Endothelial cell (in vitro differentiated cells): ENCODE data around the gene MKRN2. TPM values are rescaled to one million over a fixed set of nuclear protein-coding genes. Genes with fewer than 3 reads are reported as not detected.

Experiments
- DNase-seq: peaks from one replicate; pipeline ENCODE4 v3.0.0; 2021; ENCODE audit warnings: low spot score
- H3K27ac Mint-ChIP-seq: one replicate; pipeline ENCODE4 v1.8.0; 2021; ENCODE audit warnings: mixed read lengths, inconsistent platforms; ENCODE audit not compliant: unreplicated experiment
- H3K27me3 Mint-ChIP-seq: one replicate; pipeline ENCODE4 v1.8.0; 2021; ENCODE audit warnings: mild to moderate bottlenecking, moderate library complexity, mixed read lengths, inconsistent platforms; ENCODE audit not compliant: unreplicated experiment
- H3K36me3 Mint-ChIP-seq: one replicate; pipeline ENCODE4 v1.8.0; 2021; ENCODE audit warnings: mild to moderate bottlenecking, low read depth, mixed read lengths, inconsistent platforms; ENCODE audit not compliant: unreplicated experiment
- H3K4me1 Mint-ChIP-seq: one replicate; pipeline ENCODE4 v1.8.0; 2021; ENCODE audit warnings: mild to moderate bottlenecking, mixed read lengths, inconsistent platforms; ENCODE audit not compliant: unreplicated experiment
- H3K4me3 Mint-ChIP-seq: one replicate; pipeline ENCODE4 v1.8.0; 2021; ENCODE audit warnings: mild to moderate bottlenecking, mixed read lengths, inconsistent platforms; ENCODE audit not compliant: unreplicated experiment
- H3K9me3 Mint-ChIP-seq: one replicate; pipeline ENCODE4 v1.8.0; 2021; ENCODE audit warnings: mixed read lengths, inconsistent platforms; ENCODE audit not compliant: unreplicated experiment
- total RNA-seq: library from RNA; stranded (reverse); fragmentation: NEBNext Ultra II Directional; extraction: Animal tissue kit (Norgen Biotek cat#: 25700); gene quantifications from one replicate; pipeline ENCODE4 v1.2.1, GENCODE V29; 2021; ENCODE audit not compliant: unreplicated experiment
- TF ChIP-seq, protein P1 (sequence below): fragments of 200-600 bp; sonication (generic); IDR thresholded peaks from one replicate; pipeline ENCODE4 v1.5.0; 2021; ENCODE audit warnings: antibody characterized with exemption; ENCODE audit not compliant: unreplicated experiment

MKRN2 gene
- total RNA-seq, 1 donor from 2014 or later: 22.0 TPM

DNA sequence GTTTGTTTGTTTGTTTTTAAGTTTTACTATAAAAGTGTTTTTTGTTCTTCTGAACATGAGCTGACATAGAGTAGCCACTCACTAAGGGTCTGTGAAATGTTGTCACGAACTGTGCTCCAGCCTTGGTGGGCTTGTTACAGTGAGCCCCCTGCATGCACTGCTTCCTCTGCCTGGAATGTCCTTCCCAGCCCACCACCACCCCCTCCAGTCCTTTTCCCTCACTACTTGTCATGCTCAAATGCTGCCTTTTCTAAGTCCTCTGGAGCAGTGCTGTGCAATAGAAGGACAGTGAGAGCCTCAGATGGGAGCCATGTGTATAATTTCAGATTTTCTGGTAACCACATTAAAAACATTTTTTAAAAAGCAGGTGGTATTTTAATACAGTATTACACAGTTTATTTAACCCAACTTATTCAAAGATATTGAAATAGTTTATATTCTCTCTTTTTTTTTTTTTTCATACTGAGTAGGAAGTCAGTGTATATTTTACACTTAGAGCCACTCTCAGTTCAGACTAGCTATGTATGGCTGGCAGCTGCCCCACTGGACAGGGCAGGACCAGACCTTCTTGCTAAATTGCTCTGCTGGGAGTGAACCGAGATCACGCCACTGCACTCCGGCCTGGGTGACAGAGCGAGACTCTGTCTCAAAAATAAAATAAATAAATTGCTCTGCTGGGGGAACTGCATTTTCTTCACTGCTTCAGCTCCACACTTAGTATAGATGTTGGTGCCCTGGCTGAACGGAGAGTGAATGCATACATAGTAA is 38.4 kb upstream of the MKRN2 start:
- no peaks in the 10 kb centered on the region for H3K4me1 Mint-ChIP-seq
- H3K27ac Mint-ChIP-seq: no peak overlapping the region
- no peaks in the 10 kb centered on the region for H3K27me3 Mint-ChIP-seq
- DNase-seq: no peak
- H3K9me3 Mint-ChIP-seq: no peaks in the 10 kb centered on the region
- no peak overlapping the region for H3K4me3 Mint-ChIP-seq
- peaks cover 5% of the 10 kb centered on the region for H3K36me3 Mint-ChIP-seq
- TF ChIP-seq, protein P1, sequence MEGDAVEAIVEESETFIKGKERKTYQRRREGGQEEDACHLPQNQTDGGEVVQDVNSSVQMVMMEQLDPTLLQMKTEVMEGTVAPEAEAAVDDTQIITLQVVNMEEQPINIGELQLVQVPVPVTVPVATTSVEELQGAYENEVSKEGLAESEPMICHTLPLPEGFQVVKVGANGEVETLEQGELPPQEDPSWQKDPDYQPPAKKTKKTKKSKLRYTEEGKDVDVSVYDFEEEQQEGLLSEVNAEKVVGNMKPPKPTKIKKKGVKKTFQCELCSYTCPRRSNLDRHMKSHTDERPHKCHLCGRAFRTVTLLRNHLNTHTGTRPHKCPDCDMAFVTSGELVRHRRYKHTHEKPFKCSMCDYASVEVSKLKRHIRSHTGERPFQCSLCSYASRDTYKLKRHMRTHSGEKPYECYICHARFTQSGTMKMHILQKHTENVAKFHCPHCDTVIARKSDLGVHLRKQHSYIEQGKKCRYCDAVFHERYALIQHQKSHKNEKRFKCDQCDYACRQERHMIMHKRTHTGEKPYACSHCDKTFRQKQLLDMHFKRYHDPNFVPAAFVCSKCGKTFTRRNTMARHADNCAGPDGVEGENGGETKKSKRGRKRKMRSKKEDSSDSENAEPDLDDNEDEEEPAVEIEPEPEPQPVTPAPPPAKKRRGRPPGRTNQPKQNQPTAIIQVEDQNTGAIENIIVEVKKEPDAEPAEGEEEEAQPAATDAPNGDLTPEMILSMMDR: no peak

DNA sequence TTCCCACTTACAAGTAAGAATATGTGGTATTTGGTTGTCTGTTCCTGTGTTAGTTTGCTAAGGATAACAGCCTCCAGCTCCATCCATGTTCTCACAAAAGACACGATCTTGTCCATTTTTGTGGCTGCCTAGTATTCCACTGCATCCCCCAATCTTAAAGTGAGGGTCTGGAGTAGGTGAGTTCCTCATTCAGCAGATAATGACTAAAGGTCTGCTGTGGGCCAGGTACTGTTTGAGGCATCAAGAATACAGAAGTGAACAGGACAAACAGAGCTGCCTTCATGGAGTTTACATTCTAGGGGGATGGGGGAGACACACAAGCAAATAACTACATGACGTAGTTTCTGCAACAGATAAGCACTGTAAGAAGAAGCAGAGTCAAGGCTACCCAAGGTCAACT is 35.9 kb upstream of the MKRN2 start:
- H3K27me3 Mint-ChIP-seq: no peaks in the 10 kb centered on the region
- TF ChIP-seq, protein P1: no peak
- no peak overlapping the region for H3K27ac Mint-ChIP-seq
- H3K4me3 Mint-ChIP-seq: no peak overlapping the region
- DNase-seq: no peak
- peaks cover 5% of the 10 kb centered on the region for H3K36me3 Mint-ChIP-seq
- no peaks in the 10 kb centered on the region for H3K9me3 Mint-ChIP-seq
- no peaks in the 10 kb centered on the region for H3K4me1 Mint-ChIP-seq

DNA sequence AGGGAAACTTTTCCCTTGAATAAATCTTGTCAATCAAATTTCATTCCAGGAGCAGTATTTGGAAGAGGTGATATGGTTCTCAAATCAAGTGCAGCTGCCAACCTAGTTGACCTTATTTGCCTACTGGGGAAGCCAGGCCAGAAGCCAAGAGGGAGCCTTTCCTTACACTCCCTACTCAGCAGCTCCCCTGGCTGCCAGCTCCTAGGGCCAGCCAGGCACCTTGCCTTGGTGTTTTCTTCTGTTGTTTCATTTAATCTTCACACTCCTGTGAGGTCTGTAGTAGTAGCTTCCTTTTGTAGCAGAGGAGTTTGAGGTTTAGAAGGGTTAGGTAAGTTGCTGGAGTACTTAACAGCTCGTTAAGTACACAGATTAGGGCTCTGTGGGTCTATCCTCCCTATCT is 34.2 kb upstream of the MKRN2 start:
- peaks cover 5% of the 10 kb centered on the region for H3K36me3 Mint-ChIP-seq

DNA sequence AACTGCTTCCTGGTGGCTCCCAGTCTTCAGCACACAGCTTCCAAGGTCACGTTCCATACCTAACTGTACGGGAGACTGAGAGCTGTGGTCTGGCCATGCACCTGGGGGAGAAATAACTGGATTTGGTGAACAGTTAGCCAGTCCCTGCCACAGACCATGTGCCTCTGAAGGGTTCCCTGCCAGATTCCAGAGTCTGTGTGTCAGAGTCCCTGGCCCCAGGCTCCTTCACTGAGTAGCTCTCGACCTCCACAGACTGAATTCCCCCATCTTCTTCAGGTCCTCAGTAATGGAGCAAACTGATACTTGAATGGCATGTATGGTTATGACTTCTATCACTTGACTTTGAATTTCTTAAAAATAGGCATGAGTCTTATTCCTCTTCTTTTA is 29.1 kb upstream of the MKRN2 start:
- Mint-ChIP-seq H3K4me3 (no peak overlapping the region), H3K27ac (no peak overlapping the region)

More for the DNA sequence above, 34.2 kb upstream of the MKRN2 start:
- Mint-ChIP-seq H3K27ac (no peak overlapping the region), H3K4me3 (no peak overlapping the region), H3K27me3 (no peaks in the 10 kb centered on the region), H3K9me3 (no peaks in the 10 kb centered on the region), H3K4me1 (no peaks in the 10 kb centered on the region)
- TF ChIP-seq, protein P1: no peak
- no peak for DNase-seq

DNA sequence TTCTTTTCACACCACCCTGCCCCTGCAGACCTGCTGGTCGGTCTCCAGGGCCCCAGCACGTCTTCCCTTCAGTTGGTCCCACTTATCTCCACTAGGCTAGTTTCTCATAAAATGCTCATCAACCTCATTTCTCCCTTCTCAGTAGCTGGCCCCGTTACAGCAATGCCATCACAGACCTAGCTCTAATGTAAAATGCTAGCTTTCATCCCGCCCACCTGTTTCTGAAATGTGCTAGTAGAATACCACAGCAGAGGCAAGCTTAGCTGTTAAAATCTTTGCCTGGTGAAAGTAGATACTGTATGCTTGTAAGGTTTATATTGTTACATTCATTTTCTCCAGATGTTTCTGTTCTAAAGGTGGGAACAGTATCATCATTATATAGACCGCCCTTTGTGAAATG is 24.7 kb upstream of the MKRN2 start:
- H3K27ac Mint-ChIP-seq: no peak overlapping the region
- TF ChIP-seq, protein P1: no peak

More for the DNA sequence above, 29.1 kb upstream of the MKRN2 start:
- H3K27me3 Mint-ChIP-seq: peaks cover 3% of the 10 kb centered on the region
- peaks cover 8% of the 10 kb centered on the region for H3K36me3 Mint-ChIP-seq
- no peaks in the 10 kb centered on the region for H3K4me1 Mint-ChIP-seq
- H3K9me3 Mint-ChIP-seq: no peaks in the 10 kb centered on the region
- TF ChIP-seq, protein P1: no peak
- DNase-seq: no peak

More for the DNA sequence above, 24.7 kb upstream of the MKRN2 start:
- H3K27me3 Mint-ChIP-seq: peaks cover 3% of the 10 kb centered on the region
- H3K9me3 Mint-ChIP-seq: no peaks in the 10 kb centered on the region
- H3K36me3 Mint-ChIP-seq: peaks cover 8% of the 10 kb centered on the region
- no peak for DNase-seq
- H3K4me1 Mint-ChIP-seq: no peaks in the 10 kb centered on the region
- no peak overlapping the region for H3K4me3 Mint-ChIP-seq
